Activated CD4-positive, alpha-beta memory T cell treated with anti-CD3 and anti-CD28 coated beads, Interleukin-2, amount 10 ng/mL, durations not matched to agents 7 days and 5 days (primary cell): ENCODE measurements around the gene CHST9. TPM values are rescaled to one million over a fixed set of nuclear protein-coding genes. Genes with fewer than 3 reads are reported as not detected.
"Not testable (repeated sequence)": the region's sequence is repeated elsewhere in the genome, so short reads cannot be mapped to it uniquely, and the experiment has no call there.

Source experiments
- CTCF ChIA-PET: fragments of 350-600 bp; sonication (Branson Sonifier 250); formaldehyde crosslinking; loops from one replicate; lab custom pipeline; 2021; ENCODE audit warnings: antibody characterized with exemption, inconsistent platforms; lab: Charles Lee
- POLR2A ChIA-PET: fragments of 350-600 bp; sonication (Branson Sonifier 250); formaldehyde crosslinking; loops from one replicate; lab custom pipeline; 2021; ENCODE audit warnings: antibody characterized with exemption; lab: Charles Lee
- DNase-seq: peaks from one replicate; pipeline ENCODE4 v3.0.0-alpha.2; 2020
- H3K27ac Mint-ChIP-seq: one replicate; pipeline ENCODE4 v1.8.0; 2021; ENCODE audit warnings: mild to moderate bottlenecking, mixed read lengths
- H3K27me3 Mint-ChIP-seq: one replicate; pipeline ENCODE4 v1.8.0; 2021; ENCODE audit warnings: mixed read lengths
- H3K36me3 Mint-ChIP-seq: one replicate; pipeline ENCODE4 v1.8.0; 2021; ENCODE audit warnings: low read depth, mixed read lengths
- H3K4me1 Mint-ChIP-seq: one replicate; pipeline ENCODE4 v1.8.0; 2021; ENCODE audit warnings: mixed read lengths
- H3K4me3 Mint-ChIP-seq: one replicate; pipeline ENCODE4 v1.8.0; 2021; ENCODE audit warnings: mild to moderate bottlenecking, mixed read lengths
- H3K9me3 Mint-ChIP-seq: one replicate; pipeline ENCODE4 v1.8.0; 2021; ENCODE audit warnings: mixed read lengths
- total RNA-seq, 2 experiments: library from RNA; stranded (reverse); gene quantifications; one replicate each; pipeline ENCODE4 v1.2.3, GENCODE V29; 2021

Gene CHST9
- total RNA-seq, 2 experiments from 2014 or later, result not detected

DNA sequence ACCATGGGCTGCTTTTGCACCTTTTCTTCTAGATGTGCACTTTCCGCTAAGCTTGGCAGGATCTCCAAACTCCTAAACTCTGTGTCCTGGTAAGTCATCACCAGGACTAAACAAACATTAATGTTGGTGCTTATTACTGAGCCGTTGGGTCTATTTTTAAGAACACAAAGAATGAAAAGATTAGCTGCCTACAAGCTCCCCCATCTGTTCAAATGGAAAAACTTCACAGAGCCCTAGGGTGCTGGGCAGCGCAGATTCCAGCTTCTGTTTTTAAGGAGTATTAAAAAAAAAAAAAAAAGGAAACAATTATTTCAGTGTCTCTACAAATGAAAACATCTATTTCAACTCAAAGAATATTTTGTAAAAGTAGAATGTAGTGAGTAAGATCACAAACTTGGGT is 221.8 kb downstream of the CHST9 start:
- no peak overlapping the region for H3K27ac Mint-ChIP-seq

DNA sequence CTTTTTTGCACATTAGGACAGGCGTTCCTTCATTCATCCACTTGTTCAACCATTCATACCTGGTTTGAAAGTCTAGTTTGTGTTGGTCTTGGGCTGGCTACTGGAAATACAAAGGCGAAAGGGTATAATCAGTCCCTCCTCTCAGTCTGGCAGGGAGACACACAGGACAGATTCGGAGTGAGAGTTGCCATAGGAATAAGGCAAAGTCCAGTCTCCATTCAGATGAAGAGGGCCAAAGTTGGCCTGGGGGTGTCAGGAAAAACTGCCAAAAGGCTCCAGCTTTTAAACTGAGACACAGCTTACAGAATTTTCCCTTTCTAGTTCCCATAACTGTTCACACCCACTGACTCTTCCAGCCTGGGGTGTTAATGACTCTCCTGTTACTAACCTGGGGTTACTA is 223.3 kb downstream of the CHST9 start:
- H3K36me3 Mint-ChIP-seq, result no peaks in the 10 kb centered on the region
- ChIA-PET CTCF (no interaction called here), POLR2A (no interaction called here)
- H3K4me3 Mint-ChIP-seq, result no peak overlapping the region
- no peak overlapping the region for H3K27ac Mint-ChIP-seq
- no peaks in the 10 kb centered on the region for H3K27me3 Mint-ChIP-seq
- no peaks in the 10 kb centered on the region for H3K4me1 Mint-ChIP-seq
- no peaks in the 10 kb centered on the region for H3K9me3 Mint-ChIP-seq
- no peak for DNase-seq

More for the DNA sequence above, 221.8 kb downstream of the CHST9 start:
- H3K4me1 Mint-ChIP-seq, result no peaks in the 10 kb centered on the region
- H3K4me3 Mint-ChIP-seq, result no peak overlapping the region
- no peaks in the 10 kb centered on the region for H3K36me3 Mint-ChIP-seq
- ChIA-PET CTCF (no interaction called here), POLR2A (no interaction called here)
- H3K27me3 Mint-ChIP-seq, result no peaks in the 10 kb centered on the region
- DNase-seq, result no peak
- H3K9me3 Mint-ChIP-seq, result no peaks in the 10 kb centered on the region

DNA sequence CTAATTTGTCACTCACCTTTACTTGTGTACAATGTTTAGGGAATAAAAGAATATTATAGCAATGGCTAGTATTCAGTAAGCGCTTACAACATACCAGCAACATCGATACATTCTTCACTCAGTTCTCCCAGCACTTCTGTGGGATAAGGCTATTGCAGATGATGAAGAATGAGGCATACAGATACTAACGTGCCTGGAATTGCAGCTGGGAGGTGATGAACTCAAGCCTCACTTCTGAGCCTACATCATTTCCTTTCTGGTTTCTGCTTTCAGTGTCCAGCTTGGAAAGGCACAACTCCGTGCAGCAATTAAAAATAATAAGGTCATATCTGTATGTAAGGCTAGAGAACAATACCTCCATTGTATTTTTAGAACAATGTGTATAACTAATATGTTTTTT is 224.2 kb downstream of the CHST9 start:
- DNase-seq, result no peak
- CTCF ChIA-PET, result no interaction called here
- Mint-ChIP-seq H3K4me1 (no peaks in the 10 kb centered on the region), H3K4me3 (no peak overlapping the region), H3K27ac (no peak overlapping the region), H3K27me3 (no peaks in the 10 kb centered on the region), H3K9me3 (no peaks in the 10 kb centered on the region), H3K36me3 (no peaks in the 10 kb centered on the region)
- POLR2A ChIA-PET, result no interaction called here

DNA sequence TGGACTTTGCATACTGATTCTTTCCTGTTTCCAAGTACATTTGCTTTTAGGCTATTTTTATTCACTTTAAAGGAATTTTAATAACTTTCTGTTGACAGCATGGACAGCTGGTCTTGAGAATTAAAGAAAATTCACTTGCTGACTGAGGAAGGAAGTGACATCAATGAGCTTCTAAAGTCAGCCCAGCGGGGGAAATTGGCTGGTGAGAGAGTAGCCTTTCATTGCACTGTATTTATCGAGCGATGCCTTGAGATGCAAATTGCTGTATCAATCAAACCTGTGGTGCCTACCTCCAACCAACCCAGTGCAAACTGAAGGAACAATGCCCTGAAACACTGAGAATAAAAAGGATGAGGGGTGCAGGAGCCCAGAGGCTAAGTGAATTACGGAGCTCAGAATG is 228.2 kb downstream of the CHST9 start:
- Mint-ChIP-seq H3K27me3 (no peaks in the 10 kb centered on the region), H3K9me3 (no peaks in the 10 kb centered on the region), H3K4me1 (no peaks in the 10 kb centered on the region), H3K27ac (no peak overlapping the region), H3K36me3 (no peaks in the 10 kb centered on the region), H3K4me3 (no peak overlapping the region)
- ChIA-PET POLR2A (no interaction called here), CTCF (no interaction called here)
- no peak for DNase-seq

GRCh38 chr18:26948703-26949102 is 236.4 kb downstream of the CHST9 start:
- POLR2A ChIA-PET, result no interaction called here
- Mint-ChIP-seq H3K27me3 (no peaks in the 10 kb centered on the region), H3K27ac (no peak overlapping the region), H3K4me1 (no peaks in the 10 kb centered on the region), H3K9me3 (peaks cover 3% of the 10 kb centered on the region), H3K4me3 (no peak overlapping the region), H3K36me3 (no peaks in the 10 kb centered on the region)
- DNase-seq, result no peak
- CTCF ChIA-PET, result no interaction called here

- DNase-seq, result no peak
- H3K27ac Mint-ChIP-seq, result no peak overlapping the region
- POLR2A ChIA-PET, result no interaction called here
These were observed 241.2 kb downstream of the CHST9 start for GRCh38 chr18:26943906-26944305.

GRCh38 chr18:26941584-26941983 is 243.5 kb downstream of the CHST9 start:
- POLR2A ChIA-PET, result no interaction called here
- CTCF ChIA-PET, result no interaction called here
- DNase-seq, result no peak
- Mint-ChIP-seq H3K4me3 (no peak overlapping the region), H3K27ac (no peak overlapping the region), H3K9me3 (peaks cover 3% of the 10 kb centered on the region), H3K36me3 (no peaks in the 10 kb centered on the region), H3K27me3 (no peaks in the 10 kb centered on the region), H3K4me1 (no peaks in the 10 kb centered on the region)

More at GRCh38 chr18:26943906-26944305, 241.2 kb downstream of the CHST9 start:
- Mint-ChIP-seq H3K4me1 (no peaks in the 10 kb centered on the region), H3K36me3 (no peaks in the 10 kb centered on the region), H3K4me3 (no peak overlapping the region), H3K27me3 (no peaks in the 10 kb centered on the region), H3K9me3 (peaks cover 3% of the 10 kb centered on the region)
- CTCF ChIA-PET, result no interaction called here

DNA sequence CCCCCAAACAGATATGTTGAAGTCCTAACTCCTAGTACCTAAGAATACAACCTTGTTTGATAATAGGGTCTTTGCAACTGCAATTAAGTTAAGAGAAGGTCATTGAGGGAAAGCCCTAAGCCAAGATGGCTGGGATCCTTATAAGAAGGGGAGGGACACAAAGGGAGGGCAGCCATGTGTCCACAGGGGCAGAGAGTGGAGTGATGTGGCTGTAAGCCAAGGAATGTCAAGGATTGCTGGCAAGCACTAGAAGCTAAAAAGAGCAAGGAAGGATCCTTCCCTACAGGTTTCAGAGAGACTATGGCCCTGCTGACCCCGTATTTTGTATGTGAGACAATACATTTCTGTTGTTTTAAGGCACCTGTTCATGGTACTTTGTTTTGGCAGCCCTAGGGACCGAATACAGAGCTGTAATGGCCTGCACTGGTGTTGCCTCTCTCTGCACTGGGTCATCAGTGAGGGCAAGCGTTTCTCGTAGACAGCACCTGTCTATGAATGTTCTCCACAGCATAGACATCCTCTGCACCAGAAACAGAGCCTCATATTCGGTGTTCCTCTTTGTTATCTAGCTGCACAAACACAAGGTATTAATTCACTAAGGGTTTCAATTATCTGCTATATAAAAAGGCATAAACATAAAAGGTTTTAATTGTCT is 244.2 kb downstream of the CHST9 start:
- Mint-ChIP-seq H3K9me3 (peaks cover 3% of the 10 kb centered on the region), H3K27me3 (no peaks in the 10 kb centered on the region), H3K36me3 (no peaks in the 10 kb centered on the region), H3K27ac (no peak overlapping the region), H3K4me3 (no peak overlapping the region), H3K4me1 (no peaks in the 10 kb centered on the region)
- DNase-seq, result no peak
- ChIA-PET POLR2A (no interaction called here), CTCF (no interaction called here)

GRCh38 chr18:26931659-26932058 is 253.4 kb downstream of the CHST9 start:
- Mint-ChIP-seq H3K9me3 (peaks cover 7% of the 10 kb centered on the region), H3K36me3 (no peaks in the 10 kb centered on the region), H3K4me3 (no peak overlapping the region), H3K27me3 (no peaks in the 10 kb centered on the region), H3K27ac (no peak overlapping the region), H3K4me1 (no peaks in the 10 kb centered on the region)
- ChIA-PET CTCF (no interaction called here), POLR2A (no interaction called here)
- no peak for DNase-seq

DNA sequence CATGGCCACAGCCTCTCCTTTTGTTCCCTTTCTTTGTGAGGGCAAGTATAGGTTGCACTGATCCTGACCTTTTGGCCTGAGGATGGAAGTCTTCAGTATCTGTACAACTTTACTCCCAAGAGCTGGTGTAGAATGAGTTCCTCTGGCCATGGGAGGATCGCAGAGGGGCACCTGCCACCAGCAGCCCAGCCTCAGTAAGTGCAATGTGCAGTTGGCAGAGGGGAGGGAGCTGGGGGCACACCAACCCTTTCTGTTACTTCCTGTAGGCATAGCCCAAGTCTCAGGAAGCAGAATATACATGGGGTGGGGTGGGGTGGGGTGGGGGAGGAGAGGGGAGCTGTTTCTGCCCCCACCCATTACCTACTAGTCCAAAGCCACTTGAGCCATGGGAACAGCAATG is 254.5 kb downstream of the CHST9 start:
- Mint-ChIP-seq H3K27me3 (no peaks in the 10 kb centered on the region), H3K27ac (no peak overlapping the region), H3K4me3 (no peak overlapping the region), H3K4me1 (no peaks in the 10 kb centered on the region), H3K9me3 (peaks cover 7% of the 10 kb centered on the region), H3K36me3 (no peaks in the 10 kb centered on the region)
- no peak for DNase-seq
- CTCF ChIA-PET, result no interaction called here
- POLR2A ChIA-PET, result no interaction called here

DNA sequence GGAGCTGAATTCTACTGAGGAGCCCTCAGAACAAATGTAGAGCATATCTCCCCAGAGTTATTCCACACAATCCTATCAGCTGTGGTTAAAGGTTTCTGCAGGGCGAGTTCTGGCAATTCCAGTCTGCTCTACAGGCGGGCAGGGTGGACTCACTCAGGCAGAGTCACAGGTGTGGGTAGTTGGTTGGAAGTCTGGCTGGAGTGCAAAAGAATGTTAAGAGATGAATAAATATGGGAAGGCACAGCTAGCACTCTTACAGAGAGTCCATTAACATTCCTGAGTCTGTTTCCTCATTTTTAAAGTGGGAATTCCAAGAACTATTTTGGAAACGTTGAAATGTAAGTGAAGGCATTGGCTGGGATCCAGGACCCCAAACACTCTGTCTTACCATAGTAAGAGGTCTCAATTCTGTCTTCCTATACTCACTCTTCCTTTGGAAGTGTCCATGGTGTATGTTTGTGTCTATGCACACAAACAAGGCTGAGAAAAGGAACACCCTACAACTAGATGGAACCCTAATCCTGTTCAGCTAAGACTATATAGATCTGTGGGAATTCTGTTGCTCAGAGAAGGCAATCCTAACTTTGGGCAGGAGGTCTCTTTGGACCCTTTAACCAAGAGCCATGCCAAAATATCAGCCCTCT is 256.3 kb downstream of the CHST9 start:
- CTCF ChIA-PET, result no interaction called here

GRCh38 chr18:26927822-26928221 is 257.3 kb downstream of the CHST9 start:
- H3K36me3 Mint-ChIP-seq, POLR2A ChIA-PET, H3K27ac Mint-ChIP-seq, H3K27me3 Mint-ChIP-seq, H3K4me1 Mint-ChIP-seq, CTCF ChIA-PET, DNase-seq, H3K9me3 Mint-ChIP-seq, H3K4me3 Mint-ChIP-seq: not testable (repeated sequence)

More for the DNA sequence above, 256.3 kb downstream of the CHST9 start:
- POLR2A ChIA-PET, result no interaction called here
- Mint-ChIP-seq H3K4me3 (no peak overlapping the region), H3K9me3 (peaks cover 5% of the 10 kb centered on the region), H3K36me3 (no peaks in the 10 kb centered on the region), H3K27ac (no peak overlapping the region), H3K4me1 (no peaks in the 10 kb centered on the region), H3K27me3 (no peaks in the 10 kb centered on the region)
- DNase-seq, result no peak

GRCh38 chr18:26926066-26926675 is 258.9 kb downstream of the CHST9 start:
- CTCF ChIA-PET, result no interaction called here
- H3K4me3 Mint-ChIP-seq, result no peak overlapping the region
- no peaks in the 10 kb centered on the region for H3K36me3 Mint-ChIP-seq
- H3K4me1 Mint-ChIP-seq, result no peaks in the 10 kb centered on the region
- no peak overlapping the region for H3K27ac Mint-ChIP-seq
- POLR2A ChIA-PET, result no interaction called here
- no peak for DNase-seq
- H3K9me3 Mint-ChIP-seq, result peaks cover 5% of the 10 kb centered on the region
- H3K27me3 Mint-ChIP-seq, result no peaks in the 10 kb centered on the region

DNA sequence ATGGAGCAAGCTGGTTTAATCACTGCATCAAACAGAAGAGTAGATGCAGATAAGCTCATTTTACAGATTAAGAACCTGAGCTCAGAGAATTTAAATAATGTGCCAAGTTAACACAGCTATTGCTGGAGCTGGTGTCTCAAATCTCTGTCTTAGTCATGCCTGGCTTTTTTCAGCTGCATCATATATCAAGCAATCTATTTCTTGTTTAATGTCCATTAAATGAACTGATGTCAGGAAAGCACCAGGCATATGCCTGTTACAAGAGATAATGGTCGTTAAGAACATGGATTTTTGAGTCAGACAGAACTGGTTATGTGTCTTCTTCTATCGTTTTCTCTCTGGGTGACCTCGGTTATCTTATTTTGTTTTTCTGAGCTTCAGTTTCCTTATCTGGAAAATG is 259.8 kb downstream of the CHST9 start:
- H3K4me3 Mint-ChIP-seq, result no peak overlapping the region
- no peaks in the 10 kb centered on the region for H3K4me1 Mint-ChIP-seq
- H3K9me3 Mint-ChIP-seq, result peaks cover 5% of the 10 kb centered on the region
- no peak overlapping the region for H3K27ac Mint-ChIP-seq
- no peaks in the 10 kb centered on the region for H3K36me3 Mint-ChIP-seq
- POLR2A ChIA-PET, result interaction anchor here (0.7 kb wide), 1 partner anchor 168 kb away, joined by 3 read pairs; no protein-coding TSS in a partner anchor
- CTCF ChIA-PET, result no interaction called here
- H3K27me3 Mint-ChIP-seq, result no peaks in the 10 kb centered on the region
- DNase-seq, result no peak
